NCI-H1417 treated with DMSO at 0.1 percent for 48 hours (cell line): Measurements from ENCODE around the gene FIZ1.

Source experiments
- DNase-seq: peaks from one replicate; lab custom pipeline; 2025; lab: John Stamatoyannopoulos, UW

The FIZ1 gene, protein sequence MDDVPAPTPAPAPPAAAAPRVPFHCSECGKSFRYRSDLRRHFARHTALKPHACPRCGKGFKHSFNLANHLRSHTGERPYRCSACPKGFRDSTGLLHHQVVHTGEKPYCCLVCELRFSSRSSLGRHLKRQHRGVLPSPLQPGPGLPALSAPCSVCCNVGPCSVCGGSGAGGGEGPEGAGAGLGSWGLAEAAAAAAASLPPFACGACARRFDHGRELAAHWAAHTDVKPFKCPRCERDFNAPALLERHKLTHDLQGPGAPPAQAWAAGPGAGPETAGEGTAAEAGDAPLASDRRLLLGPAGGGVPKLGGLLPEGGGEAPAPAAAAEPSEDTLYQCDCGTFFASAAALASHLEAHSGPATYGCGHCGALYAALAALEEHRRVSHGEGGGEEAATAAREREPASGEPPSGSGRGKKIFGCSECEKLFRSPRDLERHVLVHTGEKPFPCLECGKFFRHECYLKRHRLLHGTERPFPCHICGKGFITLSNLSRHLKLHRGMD

DNA sequence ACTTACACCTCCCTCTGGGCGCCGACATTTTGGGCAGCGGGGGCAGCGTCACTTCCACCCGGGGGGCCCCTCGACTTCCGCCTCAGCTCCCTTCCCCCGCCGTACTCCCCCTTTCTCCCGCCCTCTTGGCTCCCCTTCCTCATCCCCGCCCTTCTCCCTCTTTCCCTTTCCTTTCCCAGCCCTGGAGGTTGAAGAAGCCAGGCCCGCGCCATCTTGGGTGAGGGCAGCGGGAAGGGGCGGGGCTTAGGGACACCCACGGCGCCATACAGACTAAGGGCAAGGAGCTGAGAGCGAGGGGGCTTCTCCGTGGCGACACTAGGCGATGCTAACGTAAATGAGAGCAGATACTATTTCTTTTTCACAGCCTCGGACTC is at the start of gene FIZ1:
TSS of gene FIZ1 (minus strand) at position 50 of the 374 bp plus-strand sequence. CDS start 1,652 bp downstream, outside the sequence.
- peak; percentile 95 for DNase-seq

DNA sequence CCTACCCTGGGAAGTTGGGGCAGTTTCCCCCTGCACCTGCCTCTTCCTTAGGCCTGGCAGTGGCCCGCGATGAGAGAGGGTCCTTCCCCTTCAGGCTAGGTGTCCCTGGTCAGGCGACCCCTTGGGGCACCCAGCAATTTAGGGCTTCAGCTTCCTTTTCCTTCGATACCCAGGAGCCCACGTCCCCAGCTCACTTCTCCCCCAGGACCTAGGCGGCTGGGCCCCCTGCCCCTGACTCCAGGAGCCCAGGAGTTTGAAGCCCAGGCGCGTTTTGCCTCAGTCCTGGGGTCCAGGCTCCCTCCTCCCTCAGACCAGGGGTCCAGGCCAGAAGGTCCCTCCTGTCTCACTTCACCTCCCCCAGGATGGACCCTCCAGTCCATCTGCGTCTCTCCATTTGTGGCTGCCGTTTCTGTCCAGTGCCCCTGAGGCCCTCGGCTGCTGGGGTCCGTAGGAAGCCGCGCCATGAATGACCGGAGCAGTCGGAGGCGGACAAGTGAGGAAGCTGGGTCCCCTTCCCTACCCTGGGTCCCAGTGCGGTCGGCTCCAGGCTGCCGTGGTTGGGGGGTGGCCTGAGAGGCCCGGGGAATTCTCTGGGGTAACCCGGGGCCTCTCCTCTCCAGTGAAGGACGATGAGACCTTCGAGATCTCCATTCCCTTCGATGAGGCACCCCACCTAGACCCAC is 49.4 kb upstream of the FIZ1 start:
- no peak for DNase-seq

DNA sequence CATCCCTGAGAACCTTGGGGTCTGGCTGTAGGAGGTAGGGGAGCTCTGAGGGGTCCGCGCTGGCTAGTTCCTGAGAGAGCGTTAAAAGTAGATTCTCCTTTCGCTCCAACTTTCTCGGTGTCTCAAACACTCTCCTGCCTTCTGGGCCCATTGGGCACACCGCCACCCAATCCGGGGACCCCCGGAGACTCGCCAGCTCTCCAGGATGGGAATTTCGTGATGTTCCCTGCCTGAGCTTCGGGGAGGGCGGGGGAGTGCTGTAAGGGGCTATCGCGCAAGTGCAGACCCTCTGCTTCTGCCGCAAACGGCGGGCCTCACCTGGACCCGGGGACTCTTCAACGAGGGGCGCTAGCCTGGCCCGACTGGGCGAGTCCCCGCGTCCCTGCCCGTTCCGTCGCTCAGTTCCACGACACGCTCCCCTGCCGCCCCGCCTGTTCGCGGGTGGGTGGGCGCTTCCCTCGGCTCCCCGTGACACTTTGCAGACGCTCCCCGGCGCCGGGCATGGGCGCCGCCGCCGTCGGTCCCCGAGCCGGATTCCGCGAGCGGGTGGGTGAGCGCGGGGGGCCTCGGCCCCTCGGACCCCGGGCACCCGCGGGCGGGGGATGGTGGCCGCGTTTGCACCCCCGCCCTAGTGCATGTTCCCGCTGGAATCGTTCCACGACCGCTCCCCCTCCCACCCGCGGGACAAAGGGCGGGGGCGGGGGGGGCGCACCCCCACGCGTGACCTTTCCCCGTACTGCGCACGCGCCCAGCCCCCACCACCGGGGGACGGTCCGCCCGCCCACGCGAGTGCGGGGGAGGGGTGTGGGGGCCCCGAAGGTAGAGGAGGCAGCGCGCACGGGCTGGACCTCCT is 48.6 kb upstream of the FIZ1 start, which contains the start of gene CCDC106:
TSS of gene CCDC106 (plus strand) at position 481 of the 853 bp plus-strand sequence. CDS start 835 bp downstream, outside the sequence.
- DNase-seq: no peak

DNA sequence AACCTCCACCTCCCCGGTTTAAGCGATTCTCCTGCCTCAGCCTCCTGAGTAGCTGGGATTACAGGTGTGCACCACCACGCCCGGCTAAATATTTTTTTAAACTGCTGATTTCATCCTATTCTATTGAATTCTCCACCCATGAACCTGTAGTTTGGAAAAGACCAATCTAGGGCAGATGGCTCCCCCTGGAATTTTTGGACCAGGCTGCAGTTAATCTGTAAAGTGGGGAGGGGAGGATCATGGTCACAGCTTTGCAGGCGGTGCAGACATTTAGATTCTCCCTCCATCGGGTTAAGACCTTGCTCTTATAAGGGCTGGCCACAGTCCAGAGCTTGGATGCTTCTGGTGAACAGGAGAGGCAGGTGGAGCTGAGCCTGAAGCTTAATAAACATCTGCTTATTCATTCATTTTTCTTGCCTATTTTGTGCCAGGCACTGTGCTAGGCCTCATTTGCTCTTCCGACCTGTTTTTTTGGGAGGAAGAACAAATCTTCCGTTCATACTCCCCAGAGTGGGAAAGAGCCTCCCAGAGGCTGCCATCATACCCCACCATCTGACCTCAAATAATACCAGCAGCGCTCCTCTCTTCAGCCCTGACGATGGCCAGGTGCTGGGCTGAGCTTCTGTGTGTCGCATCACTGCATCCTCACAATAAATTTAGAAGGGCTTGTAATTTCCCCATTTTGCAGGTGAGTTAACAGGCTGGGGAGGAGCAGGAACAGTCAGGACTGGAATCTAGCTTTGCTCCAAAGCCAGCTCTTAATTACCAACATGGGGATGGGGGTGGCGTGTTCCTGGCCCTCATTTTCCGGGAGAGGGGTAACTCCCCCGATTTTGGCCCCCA is 47.8 kb upstream of the FIZ1 start:
- DNase-seq: no peak

DNA sequence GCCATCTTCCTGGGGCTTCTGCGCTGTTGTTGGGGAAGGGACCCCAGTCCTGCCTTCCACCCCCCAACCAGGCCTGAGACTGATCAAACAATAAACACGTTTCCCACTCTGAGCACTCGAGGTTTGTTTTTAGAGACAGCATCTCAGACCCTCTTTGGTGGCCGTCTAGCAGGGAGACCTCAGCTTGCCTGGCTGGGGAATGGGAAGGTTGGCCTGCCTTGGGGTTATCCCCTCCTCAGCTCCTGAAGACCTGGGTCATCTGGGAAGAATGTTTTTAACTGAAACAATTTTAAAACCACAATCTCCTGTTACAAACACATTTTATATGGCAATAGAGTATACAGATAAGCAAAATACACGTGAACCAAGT is 46.2 kb upstream of the FIZ1 start:
- DNase-seq: no peak

DNA sequence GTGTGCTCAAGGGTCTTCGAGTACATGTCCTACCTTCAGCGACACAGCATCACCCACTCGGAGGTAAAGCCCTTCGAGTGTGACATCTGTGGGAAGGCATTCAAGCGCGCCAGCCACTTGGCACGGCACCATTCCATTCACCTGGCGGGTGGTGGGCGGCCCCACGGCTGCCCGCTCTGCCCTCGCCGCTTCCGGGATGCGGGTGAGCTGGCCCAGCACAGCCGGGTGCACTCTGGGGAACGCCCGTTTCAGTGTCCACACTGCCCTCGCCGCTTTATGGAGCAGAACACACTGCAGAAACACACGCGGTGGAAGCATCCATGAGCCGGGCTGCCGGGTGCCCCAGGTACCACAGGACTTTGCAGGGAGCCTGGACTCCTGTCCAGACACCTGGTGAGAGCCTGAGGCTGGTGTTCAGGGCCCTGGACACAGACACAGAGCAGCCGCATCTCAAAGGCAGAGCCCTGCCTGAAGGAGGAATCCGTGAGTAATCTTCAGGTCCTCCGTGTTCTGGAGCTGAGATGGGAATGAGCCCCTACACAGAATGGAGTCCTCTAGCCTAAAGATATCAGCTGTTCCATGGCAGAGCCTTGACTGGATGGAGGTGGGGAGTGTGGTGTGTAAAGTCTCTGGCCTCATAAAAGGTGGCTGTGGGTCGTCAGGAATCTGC is 45.7 kb upstream of the FIZ1 start:
- DNase-seq: no peak

DNA sequence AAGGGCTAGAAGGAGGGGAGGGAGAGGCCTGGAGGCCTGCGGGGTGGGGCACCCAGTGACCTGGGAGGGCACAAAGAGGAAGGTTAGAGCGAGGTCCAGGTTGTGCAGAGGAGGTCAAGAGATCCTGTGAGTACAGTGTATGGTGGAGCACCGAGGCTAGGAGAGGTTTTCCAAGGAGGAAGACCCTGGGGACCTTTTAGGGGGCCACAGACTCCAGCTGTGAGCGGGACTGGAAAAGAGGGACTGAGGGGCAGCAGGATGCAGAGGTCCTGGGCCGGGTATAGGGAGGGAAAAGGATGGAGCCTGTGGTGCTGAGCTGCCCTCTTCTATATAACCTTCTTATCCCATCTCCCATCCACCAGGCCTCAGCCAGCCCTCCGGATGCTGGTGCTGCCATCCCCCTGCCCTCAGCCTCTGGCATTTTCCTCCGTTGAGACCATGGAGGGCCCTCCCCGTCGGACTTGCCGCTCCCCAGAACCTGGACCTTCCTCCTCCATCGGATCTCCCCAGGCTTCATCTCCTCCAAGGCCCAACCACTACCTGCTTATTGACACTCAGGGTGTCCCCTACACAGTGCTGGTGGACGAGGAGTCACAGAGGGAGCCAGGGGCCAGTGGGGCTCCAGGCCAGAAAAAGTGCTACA is 45.0 kb upstream of the FIZ1 start:
- no peak for DNase-seq

DNA sequence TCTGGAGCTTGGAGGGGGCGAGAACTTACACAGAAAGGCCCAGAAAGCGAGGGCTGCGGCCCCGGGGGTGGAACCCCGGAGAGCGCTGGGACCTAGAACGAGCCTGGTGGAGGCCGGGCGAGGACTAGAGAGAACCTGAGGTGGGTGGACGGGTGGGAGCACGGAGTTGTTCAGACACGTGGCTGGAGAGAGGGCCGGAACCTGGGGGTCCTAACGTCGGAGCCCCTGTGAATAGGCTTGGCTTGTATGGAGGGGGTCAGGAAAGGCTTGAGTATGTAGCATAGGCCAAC is 44.5 kb upstream of the FIZ1 start:
- DNase-seq: no peak

DNA sequence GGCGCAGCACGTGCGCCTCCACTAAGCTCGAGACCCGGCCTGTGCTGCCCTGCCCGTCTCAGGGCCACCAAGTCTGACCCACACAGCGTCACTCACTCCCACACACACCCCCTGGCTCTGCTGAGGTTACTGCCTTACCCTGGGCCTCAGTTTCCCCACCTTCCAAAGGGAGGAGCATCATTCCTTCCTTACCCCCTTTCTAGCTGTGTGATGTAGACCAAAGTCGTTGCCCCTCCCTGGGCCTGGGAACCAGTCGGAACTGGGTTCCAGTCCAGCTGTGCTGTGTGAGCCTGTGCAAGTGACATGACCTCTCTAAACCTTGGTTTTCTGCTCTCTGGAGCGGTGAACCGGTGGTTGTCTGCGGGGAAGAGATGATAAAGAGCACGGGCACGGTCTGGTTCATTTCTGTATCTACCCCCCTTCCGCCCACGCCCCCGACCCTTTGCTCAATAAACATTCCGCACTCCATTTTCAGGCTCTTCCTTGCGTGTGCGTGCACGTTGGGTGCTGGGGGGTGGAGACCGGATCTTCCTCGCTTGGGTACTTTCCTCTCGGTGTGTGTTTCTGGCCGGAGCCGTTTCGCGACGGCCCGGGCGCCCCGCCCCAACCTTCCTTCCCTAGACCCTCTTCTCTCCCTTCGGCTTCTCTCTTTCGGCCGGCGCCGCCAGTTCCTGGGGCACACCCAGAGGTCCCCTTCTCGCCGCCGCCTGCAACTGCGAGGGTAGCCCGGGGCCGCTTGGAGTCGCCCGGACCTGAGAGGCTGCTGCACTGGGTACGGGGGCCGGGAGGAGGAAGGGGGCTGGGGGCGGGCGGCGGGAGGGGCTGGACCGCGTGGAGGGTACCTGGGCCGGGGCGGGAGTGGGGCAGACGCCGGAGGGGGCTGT is 43.9 kb upstream of the FIZ1 start, which contains the start of gene ZNF581:
TSS of gene ZNF581 (plus strand) at position 647 of the 884 bp plus-strand sequence. CDS start 923 bp downstream, outside the sequence.
- DNase-seq: no peak

DNA sequence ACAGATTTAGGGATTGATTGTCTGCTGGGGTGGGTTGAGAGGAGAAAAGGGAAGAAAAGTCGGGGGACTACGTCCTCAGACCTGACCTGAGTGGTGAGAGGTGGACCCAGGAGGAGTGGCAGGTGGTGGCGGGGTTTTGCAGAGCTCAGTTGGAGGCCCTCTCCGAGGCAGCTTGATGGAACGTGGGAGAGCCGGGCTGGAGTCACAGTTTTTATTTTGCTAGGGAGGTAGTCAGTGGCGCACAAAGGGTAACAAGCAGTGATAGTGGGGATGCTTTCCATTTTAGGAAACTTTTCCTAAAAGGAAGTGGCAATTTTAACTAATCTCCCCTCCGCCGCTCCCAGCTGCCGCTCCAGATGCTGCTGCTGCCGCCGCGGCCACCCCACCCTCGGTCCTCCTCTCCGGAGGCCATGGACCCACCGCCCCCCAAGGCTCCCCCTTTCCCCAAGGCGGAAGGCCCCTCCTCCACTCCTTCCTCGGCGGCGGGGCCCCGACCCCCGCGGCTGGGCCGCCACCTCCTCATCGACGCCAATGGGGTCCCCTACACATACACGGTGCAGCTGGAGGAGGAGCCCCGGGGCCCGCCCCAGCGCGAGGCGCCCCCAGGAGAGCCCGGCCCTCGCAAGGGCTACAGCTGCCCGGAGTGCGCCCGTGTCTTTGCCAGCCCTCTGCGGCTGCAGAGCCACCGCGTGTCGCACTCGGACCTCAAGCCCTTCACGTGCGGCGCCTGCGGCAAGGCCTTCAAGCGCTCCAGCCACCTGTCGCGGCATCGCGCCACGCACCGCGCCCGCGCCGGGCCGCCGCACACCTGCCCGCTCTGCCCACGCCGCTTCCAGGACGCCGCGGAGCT is 43.1 kb upstream of the FIZ1 start:
- no peak for DNase-seq

DNA sequence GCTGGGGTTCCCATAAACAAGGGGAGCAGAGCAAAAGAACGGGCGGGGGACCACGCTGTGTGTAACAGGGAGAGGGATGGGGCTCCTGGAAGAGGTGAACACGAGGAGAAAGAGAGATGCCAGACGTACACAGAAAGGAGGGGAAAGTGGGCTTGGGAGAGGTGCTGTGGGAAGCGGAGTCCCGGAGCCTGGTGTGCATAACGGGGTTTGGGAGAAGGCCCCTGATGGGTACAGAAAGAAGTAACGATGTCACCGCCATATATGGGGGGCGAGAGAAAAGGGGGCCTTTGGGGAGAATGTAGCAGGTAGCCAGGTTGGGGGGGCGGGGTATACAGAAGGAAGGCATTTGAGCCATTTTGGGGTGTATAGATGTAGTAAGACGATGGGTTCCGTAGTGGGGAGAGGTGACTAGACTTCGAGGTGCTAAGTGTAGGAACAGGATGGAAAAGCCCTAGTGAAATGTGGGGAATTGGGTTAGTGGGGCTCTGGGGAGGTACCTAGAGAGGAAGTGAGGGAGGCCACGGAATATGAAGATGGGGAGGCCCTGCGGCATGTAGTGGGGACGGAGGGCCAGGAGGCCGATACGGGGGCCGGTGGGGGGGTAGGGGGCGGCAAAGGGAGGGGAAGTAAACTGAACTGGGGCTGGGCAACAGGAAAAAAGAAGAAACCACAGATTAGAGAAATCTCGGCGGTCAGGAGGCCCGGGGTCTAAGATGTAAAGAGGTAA is 42.3 kb upstream of the FIZ1 start:
- no peak for DNase-seq

DNA sequence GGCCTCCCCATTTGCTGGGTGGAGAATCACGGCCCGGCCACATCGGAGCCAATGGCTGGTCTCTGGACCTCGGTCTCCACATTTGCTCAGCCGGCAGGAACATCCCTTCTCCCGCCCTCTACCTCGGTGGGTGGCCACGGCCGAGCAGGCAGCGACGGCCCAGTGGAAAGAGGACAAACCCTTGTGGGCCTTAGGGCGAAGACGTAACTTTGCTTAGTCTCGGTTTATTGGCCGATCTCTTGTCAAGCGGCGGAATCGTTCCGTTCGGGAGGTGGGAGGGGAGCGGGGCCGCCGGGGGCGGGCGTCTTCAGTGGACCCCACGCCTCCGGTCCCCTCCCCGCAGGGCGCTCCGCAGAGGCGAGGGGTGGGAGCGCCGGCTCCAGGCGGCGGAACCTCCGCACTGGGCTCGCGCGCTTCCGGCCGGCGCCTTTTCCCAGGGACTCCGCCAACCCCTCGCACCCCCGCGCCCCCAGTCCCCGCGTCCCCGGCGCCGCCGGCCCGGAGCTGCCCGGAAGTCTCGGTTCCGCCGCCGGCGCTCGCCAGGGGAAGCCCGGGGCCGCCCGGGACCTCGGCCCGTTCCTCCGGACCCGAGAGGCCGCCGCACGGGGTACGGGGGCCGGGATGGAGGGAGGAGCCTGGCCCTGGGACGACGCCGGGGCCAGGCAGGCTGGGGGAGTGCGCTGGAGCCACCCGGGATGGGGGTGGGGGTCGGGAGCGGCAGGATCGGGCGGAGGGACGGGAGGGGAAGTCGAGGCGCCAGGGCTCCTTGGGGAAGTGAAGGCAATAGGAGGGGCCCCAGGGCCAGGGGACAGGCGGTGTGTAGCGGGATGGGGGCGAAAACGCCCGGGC is 41.5 kb upstream of the FIZ1 start, which contains the start of gene ZNF580:
TSS of gene ZNF580 (plus strand) at position 426 of the 849 bp plus-strand sequence. CDS start 1,507 bp downstream, outside the sequence.
- DNase-seq: no peak

DNA sequence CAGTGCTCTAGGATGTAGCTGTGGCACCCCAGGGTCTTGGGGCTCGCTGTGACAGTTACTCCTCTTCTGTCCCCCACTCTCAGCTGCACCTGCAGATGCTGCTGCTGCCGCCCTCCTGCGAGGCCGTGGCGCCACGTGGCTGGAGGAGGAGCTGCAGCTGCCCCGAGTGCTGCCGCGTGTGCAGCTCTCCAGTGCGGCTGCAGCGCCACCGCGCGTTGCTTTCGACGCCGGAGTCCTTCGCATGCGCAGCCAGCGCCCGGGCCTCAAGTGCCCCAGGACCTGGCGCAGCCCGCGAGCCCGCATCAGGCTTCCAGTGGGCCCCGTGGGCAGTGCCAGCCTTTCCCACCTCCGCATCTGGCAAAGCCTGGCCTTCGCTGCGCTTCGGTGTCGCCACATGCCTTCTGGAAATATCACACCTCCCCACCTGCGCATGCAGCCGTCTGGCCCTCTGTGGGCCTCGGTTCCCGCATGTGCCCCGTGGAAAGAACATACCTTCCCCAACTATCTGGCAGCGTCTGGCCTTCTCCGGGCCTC is 40.8 kb upstream of the FIZ1 start:
- no peak for DNase-seq

DNA sequence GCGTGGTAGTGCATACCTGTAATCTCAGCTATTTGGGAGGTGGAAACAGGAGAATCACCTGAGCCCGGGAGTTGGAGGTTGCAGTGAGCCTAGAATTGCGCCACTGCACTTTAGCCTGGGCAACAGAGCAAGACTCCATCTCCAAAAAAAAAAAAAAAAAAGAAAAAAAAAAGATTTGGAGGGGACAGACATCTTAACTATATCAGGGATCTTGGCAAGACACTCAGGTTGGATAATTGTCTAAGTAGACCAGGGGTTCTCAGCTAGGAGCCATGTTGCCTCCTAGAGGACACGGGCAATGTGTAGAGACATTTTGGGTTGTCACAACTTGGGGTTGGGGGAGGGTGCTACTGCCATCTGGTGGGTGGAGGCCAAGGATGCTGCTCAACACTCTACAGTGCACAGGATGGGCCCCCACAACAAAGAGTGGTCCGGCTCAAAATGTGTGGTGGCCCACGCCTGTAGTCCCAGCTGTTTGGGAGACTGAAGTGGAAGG is 39.6 kb upstream of the FIZ1 start:
- DNase-seq: no peak

DNA sequence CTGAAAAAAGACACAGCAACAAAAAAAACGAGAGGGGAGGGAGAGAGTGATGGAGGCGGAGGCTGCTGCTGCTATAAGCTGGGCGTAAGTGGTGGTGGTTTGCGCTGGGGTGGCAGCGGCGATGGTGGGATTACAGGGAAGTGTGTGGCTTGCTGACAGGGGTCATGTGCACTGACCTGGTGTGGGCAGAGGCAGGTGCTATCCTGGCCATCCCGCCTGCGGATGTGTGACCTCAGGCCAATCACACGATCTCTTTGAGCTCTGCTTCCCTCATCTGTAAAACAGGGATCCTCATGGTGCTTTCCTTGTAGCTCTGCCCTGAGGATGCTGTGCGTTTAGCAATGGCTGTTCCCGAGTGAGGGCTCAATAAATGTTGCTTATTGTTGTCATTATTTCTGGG is 38.2 kb upstream of the FIZ1 start:
- DNase-seq: no peak

DNA sequence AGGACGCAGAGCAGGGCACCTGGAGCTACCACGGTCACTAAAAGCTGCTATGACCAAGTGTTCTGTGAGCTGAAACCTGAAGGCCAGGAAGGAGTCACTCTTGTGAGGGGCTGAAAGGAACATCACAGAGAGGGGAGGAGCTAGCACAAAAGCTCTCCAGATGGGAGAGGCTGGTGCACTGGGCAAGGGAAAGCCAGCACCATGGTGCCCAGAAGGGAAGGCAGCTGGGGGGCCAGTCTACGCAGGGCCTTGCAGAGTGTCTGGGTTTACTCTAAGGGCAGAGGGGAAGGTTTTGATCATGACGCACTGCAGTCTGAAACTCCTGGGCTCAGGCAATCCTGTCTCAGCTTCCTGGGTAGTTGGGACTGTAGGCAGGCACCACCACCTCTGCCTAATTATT is 37.4 kb upstream of the FIZ1 start:
- no peak for DNase-seq
